Transverse colon (tissue), 4 donors: ENCODE measurements around the gene NAT16. TPM values are rescaled to one million over a fixed set of nuclear protein-coding genes. Genes with fewer than 3 reads are reported as not detected.

Source experiments
- DNase-seq: peaks from one replicate; pipeline ENCODE4 v3.0.0-alpha.2; 2019
- H3K27ac ChIP-seq, 4 donors: fragments of 200-600 bp; sonication (generic); 2 replicates each; pipeline ENCODE4 v1.5.1; 2016 to 2018; ENCODE audit warnings: inconsistent platforms in 4 of 4
- H3K27me3 ChIP-seq: fragments of 200-600 bp; sonication (generic); 2 replicates; pipeline ENCODE4 v1.5.1; 2017; ENCODE audit warnings: inconsistent platforms
- H3K36me3 ChIP-seq, 4 donors: fragments of 200-600 bp; sonication (generic); 2 replicates each; pipeline ENCODE4 v1.5.1; 2017 to 2019; ENCODE audit warnings: inconsistent platforms in 4 of 4
- H3K4me1 ChIP-seq, 4 donors: fragments of 200-600 bp; sonication (generic); 2 replicates each; pipeline ENCODE4 v1.5.1; 2017 to 2020; ENCODE audit warnings: inconsistent platforms in 4 of 4
- H3K4me3 ChIP-seq, 4 donors: fragments of 200-600 bp; sonication (generic); 1 replicate in 1 of 4; 2 replicates in 3 of 4; pipeline versions ENCODE4 v1.5.1 to v1.6.1; 2017 to 2019; ENCODE audit warnings: inconsistent platforms in 4 of 4
- H3K9me3 ChIP-seq, 2 donors: fragments of 200-600 bp; sonication (generic); 2 replicates each; pipeline ENCODE4 v1.5.1; 2017 to 2019; ENCODE audit warnings: inconsistent platforms in 2 of 2
- EP300 ChIP-seq: sonication (generic); formaldehyde crosslinking; IDR thresholded peaks from one replicate; pipeline ENCODE4 v1.6.1; 2017; ENCODE audit warnings: antibody characterized with exemption, low read depth
- POLR2A ChIP-seq: fragments of 450-650 bp; IDR thresholded peaks from one replicate; pipeline ENCODE4 v1.6.1; 2016; ENCODE audit warnings: antibody characterized with exemption, mild to moderate bottlenecking, moderate library complexity
- POLR2AphosphoS5 ChIP-seq, 3 donors: sonication (generic); formaldehyde crosslinking; IDR thresholded peaks; one replicate each; pipeline ENCODE4 v1.6.1; 2016; ENCODE audit warnings: antibody characterized with exemption in 3 of 3
- WGBS, 2 donors: methylation state at CpG; one replicate each; pipeline ENCODE4 v1.1.5; 2018; ENCODE audit warnings: low coverage in 1 of 2; 5-methylcytosine and 5-hydroxymethylcytosine counted together
- in situ Hi-C, 4 donors: fragments of 200-750 bp; cut with MboI; loops; one replicate each; pipeline versions ENCODE4 v1.15.0 to v1.15.1; 2017; ENCODE audit warnings: low sequenced_read_pairs in 3 of 4, low pct_ligation_motif_present in 1 of 4, low pct_unique_long_range_greater_than_20kb in 1 of 4
- intact Hi-C: fragments of 100-400 bp; cut with DNase I; formaldehyde crosslinking; loops from one replicate; pipeline ENCODE4 v1.15.1; 2023; ENCODE audit warnings: low total_unique reads
- total RNA-seq, 4 donors: library from RNA; depleted of rRNA; stranded (reverse); fragments of >200 nt; gene quantifications; one replicate each; pipeline ENCODE4 v1.1.0, GENCODE V29; 2016
- TF ChIP-seq, protein P1 (sequence below), 5 experiments: fragments of 200-600 bp in 3 of 5; fragments of 450-650 bp in 2 of 5; sonication (generic) in 3 of 5; IDR thresholded peaks; 1 replicate in 2 of 5; 2 replicates in 3 of 5; pipeline ENCODE4 v1.5.1; 2016 to 2017; ENCODE audit warnings: antibody characterized with exemption in 5 of 5, inconsistent platforms in 3 of 5, mild to moderate bottlenecking in 2 of 5, moderate library complexity in 1 of 5

The NAT16 gene
- total RNA-seq, 4 donors from 2014 or later: not detected

GRCh38 chr7:101163279-101164070, 16.6 kb downstream of the NAT16 start:
- peak overlapping the region in 1 of 4 donors; percentile 15 for H3K27ac ChIP-seq
- peaks cover 0 to 6% (median 0%) of the 10 kb centered on the region in 4 donors for H3K36me3 ChIP-seq
- in situ Hi-C loops (no loop called here), intact Hi-C loops (no loop called here)
- H3K4me3 ChIP-seq: peak overlapping the region in 3 of 4 donors; percentile 3 to 44 (median 31)
- peaks cover 73% of the 10 kb centered on the region for H3K27me3 ChIP-seq
- H3K4me1 ChIP-seq: peaks cover 27 to 41% (median 34%) of the 10 kb centered on the region in 4 donors
- TF ChIP-seq POLR2AphosphoS5 (IDR thresholded peaks at IDR 0.05): no peak
- TF ChIP-seq, protein P1, sequence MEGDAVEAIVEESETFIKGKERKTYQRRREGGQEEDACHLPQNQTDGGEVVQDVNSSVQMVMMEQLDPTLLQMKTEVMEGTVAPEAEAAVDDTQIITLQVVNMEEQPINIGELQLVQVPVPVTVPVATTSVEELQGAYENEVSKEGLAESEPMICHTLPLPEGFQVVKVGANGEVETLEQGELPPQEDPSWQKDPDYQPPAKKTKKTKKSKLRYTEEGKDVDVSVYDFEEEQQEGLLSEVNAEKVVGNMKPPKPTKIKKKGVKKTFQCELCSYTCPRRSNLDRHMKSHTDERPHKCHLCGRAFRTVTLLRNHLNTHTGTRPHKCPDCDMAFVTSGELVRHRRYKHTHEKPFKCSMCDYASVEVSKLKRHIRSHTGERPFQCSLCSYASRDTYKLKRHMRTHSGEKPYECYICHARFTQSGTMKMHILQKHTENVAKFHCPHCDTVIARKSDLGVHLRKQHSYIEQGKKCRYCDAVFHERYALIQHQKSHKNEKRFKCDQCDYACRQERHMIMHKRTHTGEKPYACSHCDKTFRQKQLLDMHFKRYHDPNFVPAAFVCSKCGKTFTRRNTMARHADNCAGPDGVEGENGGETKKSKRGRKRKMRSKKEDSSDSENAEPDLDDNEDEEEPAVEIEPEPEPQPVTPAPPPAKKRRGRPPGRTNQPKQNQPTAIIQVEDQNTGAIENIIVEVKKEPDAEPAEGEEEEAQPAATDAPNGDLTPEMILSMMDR (IDR thresholded peaks at IDR 0.05): no peak
- no peak for TF ChIP-seq EP300
- TF ChIP-seq POLR2A: no peak
- DNase-seq: no peak
- no peaks in the 10 kb centered on the region for H3K9me3 ChIP-seq
- WGBS, 2 donors: 2% methylated on average over 73 of the region's 92 CpGs; no CpG with 5 or more reads in 1 of the 2 donors

GRCh38 chr7:101162551-101163278, 17.4 kb downstream of the NAT16 start:
- Histone ChIP-seq H3K27ac (peak overlapping the region in 1 of 4 donors; percentile 31), H3K4me1 (peaks cover 27 to 41% (median 34%) of the 10 kb centered on the region in 4 donors), H3K27me3 (peaks cover 65% of the 10 kb centered on the region), H3K36me3 (peaks cover 0 to 6% (median 1%) of the 10 kb centered on the region in 4 donors), H3K4me3 (peak overlapping the region in 3 of 4 donors; percentile 3 to 44 (median 31)), H3K9me3 (no peaks in the 10 kb centered on the region)
- WGBS, 2 donors: 11 to 19% methylated on average over 4 to 15 of the region's 74 CpGs
- in situ Hi-C loops (no loop called here), intact Hi-C loops (no loop called here)
- peak; percentile 57 for DNase-seq
- TF ChIP-seq, protein P1 (IDR thresholded peaks at IDR 0.05): no peak
- TF ChIP-seq POLR2A: no peak
- TF ChIP-seq POLR2AphosphoS5 (IDR thresholded peaks at IDR 0.05): no peak
- no peak for TF ChIP-seq EP300

DNA sequence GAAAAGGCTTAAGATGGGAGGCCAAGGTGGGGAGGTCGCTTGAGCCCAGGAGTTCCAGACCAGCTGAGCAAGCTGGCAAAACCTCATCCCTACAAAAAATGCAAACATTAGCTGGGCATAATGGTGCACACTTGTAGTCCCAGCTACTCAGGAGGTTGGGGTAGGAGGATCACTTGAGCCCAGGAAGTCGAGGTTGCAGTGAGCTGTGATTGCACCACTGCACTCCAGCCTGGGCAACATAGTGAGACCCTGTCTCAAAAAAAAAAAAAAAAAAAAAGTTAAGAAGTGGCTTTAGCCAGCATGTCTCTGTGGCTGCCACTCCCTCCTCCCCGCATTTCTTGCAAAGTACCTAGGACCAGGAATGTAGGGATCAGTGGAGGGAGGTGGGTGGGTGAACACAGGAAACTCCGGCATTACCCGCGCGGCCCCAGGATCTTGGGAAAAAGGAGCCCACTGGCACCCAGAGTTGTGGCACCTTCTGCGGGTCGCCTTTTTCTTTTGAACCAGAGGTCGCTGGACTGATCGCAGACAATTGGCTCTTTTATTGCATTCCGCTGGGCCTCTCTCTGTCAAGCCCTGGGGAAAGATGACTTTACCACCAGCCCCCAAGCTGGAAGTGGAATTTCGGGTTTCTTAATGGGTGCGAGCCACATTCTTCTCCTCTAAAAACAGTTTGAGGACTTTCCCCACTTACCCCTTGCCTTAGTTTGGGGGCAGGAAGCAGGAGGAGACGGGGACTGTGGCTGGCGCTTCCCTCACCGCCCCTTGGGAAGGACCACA, 18.2 kb downstream of the NAT16 start:
- intact Hi-C loops (no loop called here), in situ Hi-C loops (no loop called here)
- no peak for TF ChIP-seq POLR2A
- TF ChIP-seq, protein P1 (IDR thresholded peaks at IDR 0.05): no peak
- TF ChIP-seq EP300: no peak
- no peak for TF ChIP-seq POLR2AphosphoS5 (IDR thresholded peaks at IDR 0.05)
- Histone ChIP-seq H3K27me3 (peaks cover 57% of the 10 kb centered on the region), H3K4me1 (peaks cover 27 to 44% (median 34%) of the 10 kb centered on the region in 4 donors), H3K27ac (no peak overlapping the region), H3K36me3 (peaks cover 0 to 8% (median 3%) of the 10 kb centered on the region in 4 donors), H3K4me3 (no peak overlapping the region), H3K9me3 (no peaks in the 10 kb centered on the region)
- 70 to 88% methylated on average over 3 to 17 of the region's 17 CpGs for WGBS, 2 donors
- no peak for DNase-seq

- Histone ChIP-seq H3K4me1 (peaks cover 24 to 43% (median 33%) of the 10 kb centered on the region in 4 donors), H3K27me3 (peaks cover 47% of the 10 kb centered on the region), H3K36me3 (peaks cover 0 to 8% (median 3%) of the 10 kb centered on the region in 4 donors), H3K9me3 (no peaks in the 10 kb centered on the region), H3K27ac (no peak overlapping the region), H3K4me3 (no peak overlapping the region)
- no peak for DNase-seq
- intact Hi-C loops: no loop called here
- in situ Hi-C loops: no loop called here
- TF ChIP-seq, protein P1 (IDR thresholded peaks at IDR 0.05): no peak
- no peak for TF ChIP-seq EP300
- TF ChIP-seq POLR2AphosphoS5 (IDR thresholded peaks at IDR 0.05): no peak
- no peak for TF ChIP-seq POLR2A
Observed at GRCh38 chr7:101160910-101161309, 19.2 kb downstream of the NAT16 start.
